Neural progenitor cell (in vitro differentiated cells): Measurements from ENCODE around the gene HPRT1. TPM values are rescaled to one million over a fixed set of nuclear protein-coding genes. Genes with fewer than 3 reads are reported as not detected.

Experiments used
- DNase-seq: peaks from one replicate; pipeline ENCODE4 v3.0.0-alpha.2; 2016; ENCODE audit warnings: low spot score
- H2AFZ ChIP-seq: fragments of 200-600 bp; sonication (generic); replicated peaks from 2 replicates; pipeline ENCODE4 v1.6.1; 2016; ENCODE audit warnings: antibody characterized with exemption
- H3F3A ChIP-seq: fragments of 200-600 bp; sonication (generic); 2 replicates; pipeline ENCODE4 v1.6.1; 2016; ENCODE audit warnings: antibody characterized with exemption, low read depth
- H3K27ac ChIP-seq: fragments of 200-600 bp; sonication (generic); 2 replicates; pipeline ENCODE4 v1.5.1; 2016; ENCODE audit warnings: mild to moderate bottlenecking
- H3K27me3 ChIP-seq: fragments of 200-600 bp; sonication (generic); 2 replicates; pipeline ENCODE4 v1.6.1; 2016; ENCODE audit warnings: mild to moderate bottlenecking, moderate library complexity
- H3K36me3 ChIP-seq: fragments of 200-600 bp; sonication (generic); 2 replicates; pipeline ENCODE4 v1.5.1; 2016
- H3K4me1 ChIP-seq: fragments of 200-600 bp; sonication (generic); 2 replicates; pipeline ENCODE4 v1.6.1; 2016; ENCODE audit warnings: mixed run types
- H3K4me2 ChIP-seq: fragments of 200-600 bp; sonication (generic); 2 replicates; pipeline ENCODE4 v1.6.1; 2016
- H3K4me3 ChIP-seq: fragments of 200-600 bp; sonication (generic); 2 replicates; pipeline ENCODE4 v1.5.1; 2016
- H3K79me2 ChIP-seq: fragments of 200-600 bp; sonication (generic); 2 replicates; pipeline ENCODE4 v1.6.1; 2016; ENCODE audit warnings: low read depth
- H3K9ac ChIP-seq: fragments of 200-600 bp; sonication (generic); 2 replicates; pipeline ENCODE4 v1.6.1; 2016
- H3K9me3 ChIP-seq: fragments of 200-600 bp; sonication (generic); 2 replicates; pipeline ENCODE4 v1.5.1; 2016; ENCODE audit warnings: low read depth
- H4K20me1 ChIP-seq: fragments of 200-600 bp; sonication (generic); 2 replicates; pipeline ENCODE4 v1.6.1; 2016; ENCODE audit warnings: low read depth
- H3K27ac Mint-ChIP-seq: 3 replicates; pipeline ENCODE4 v1.8.0; 2021; ENCODE audit warnings: mixed read lengths
- H3K27me3 Mint-ChIP-seq: 2 replicates; pipeline ENCODE4 v1.8.0; 2022; ENCODE audit warnings: low read depth, mild to moderate bottlenecking, inconsistent platforms, moderate library complexity, mixed read lengths; ENCODE audit not compliant: insufficient read depth
- H3K36me3 Mint-ChIP-seq: 3 replicates; pipeline ENCODE4 v1.8.0; 2021; ENCODE audit warnings: mixed read lengths
- H3K4me1 Mint-ChIP-seq: 3 replicates; pipeline ENCODE4 v1.8.0; 2021; ENCODE audit warnings: mixed read lengths
- H3K4me3 Mint-ChIP-seq: 3 replicates; pipeline ENCODE4 v1.8.0; 2021; ENCODE audit warnings: mild to moderate bottlenecking, moderate library complexity, mixed read lengths
- H3K9me3 Mint-ChIP-seq: 3 replicates; pipeline ENCODE4 v1.8.0; 2020; ENCODE audit warnings: mixed read lengths
- EZH2 ChIP-seq: fragments of 200-600 bp; sonication (generic); IDR thresholded peaks from 2 replicates; pipeline ENCODE4 v1.6.1; 2017; ENCODE audit warnings: antibody characterized with exemption, mild to moderate bottlenecking, moderate library complexity
- EZH2phosphoT487 ChIP-seq: fragments of 200-600 bp; sonication (generic); IDR thresholded peaks from 2 replicates; pipeline ENCODE4 v1.6.1; 2017; ENCODE audit warnings: antibody characterized with exemption
- total RNA-seq: library from RNA; depleted of rRNA; stranded (reverse); fragments of >200 nt; gene quantifications from 2 replicates; pipeline ENCODE4 v1.2.3, GENCODE V29; 2015; ENCODE audit warnings: low replicate concordance
- TF ChIP-seq, protein P1 (sequence below): fragments of 200-600 bp; sonication (generic); IDR thresholded peaks from 2 replicates; pipeline ENCODE4 v1.5.1; 2017; ENCODE audit warnings: antibody characterized with exemption, mild to moderate bottlenecking

HPRT1 gene, protein sequence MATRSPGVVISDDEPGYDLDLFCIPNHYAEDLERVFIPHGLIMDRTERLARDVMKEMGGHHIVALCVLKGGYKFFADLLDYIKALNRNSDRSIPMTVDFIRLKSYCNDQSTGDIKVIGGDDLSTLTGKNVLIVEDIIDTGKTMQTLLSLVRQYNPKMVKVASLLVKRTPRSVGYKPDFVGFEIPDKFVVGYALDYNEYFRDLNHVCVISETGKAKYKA
- total RNA-seq: 16.3 and 20.9 TPM in 2 replicates

DNA sequence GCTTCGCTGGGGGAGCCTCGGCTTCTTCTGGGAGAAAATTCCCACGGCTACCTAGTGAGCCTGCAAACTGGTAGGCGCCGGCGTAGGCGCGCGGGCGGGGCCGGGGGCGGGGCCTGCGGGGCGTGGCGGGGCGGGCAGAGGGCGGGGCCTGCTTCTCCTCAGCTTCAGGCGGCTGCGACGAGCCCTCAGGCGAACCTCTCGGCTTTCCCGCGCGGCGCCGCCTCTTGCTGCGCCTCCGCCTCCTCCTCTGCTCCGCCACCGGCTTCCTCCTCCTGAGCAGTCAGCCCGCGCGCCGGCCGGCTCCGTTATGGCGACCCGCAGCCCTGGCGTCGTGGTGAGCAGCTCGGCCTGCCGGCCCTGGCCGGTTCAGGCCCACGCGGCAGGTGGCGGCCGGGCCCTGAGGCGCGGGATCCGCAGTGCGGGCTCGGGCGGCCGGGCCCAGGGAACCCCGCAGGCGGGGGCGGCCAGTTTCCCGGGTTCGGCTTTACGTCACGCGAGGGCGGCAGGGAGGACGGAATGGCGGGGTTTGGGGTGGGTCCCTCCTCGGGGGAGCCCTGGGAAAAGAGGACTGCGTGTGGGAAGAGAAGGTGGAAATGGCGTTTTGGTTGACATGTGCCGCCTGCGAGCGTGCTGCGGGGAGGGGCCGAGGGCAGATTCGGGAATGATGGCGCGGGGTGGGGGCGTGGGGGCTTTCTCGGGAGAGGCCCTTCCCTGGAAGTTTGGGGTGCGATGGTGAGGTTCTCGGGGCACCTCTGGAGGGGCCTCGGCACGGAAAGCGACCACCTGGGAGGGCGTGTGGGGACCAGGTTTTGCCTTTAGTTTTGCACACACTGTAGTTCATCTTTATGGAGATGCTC, at the start of gene HPRT1:
HPRT1 (plus strand) TSS at position 161 of the 857 bp plus-strand sequence; CDS start at position 308, 147 bp downstream.
- H3K27me3 ChIP-seq: no peaks in the 10 kb centered on the region
- Mint-ChIP-seq H3K36me3 (peaks cover 5% of the 10 kb centered on the region), H3K9me3 (no peaks in the 10 kb centered on the region), H3K27ac (peak within 1 kb of the TSS; percentile 53), H3K4me3 (peak within 1 kb of the TSS; percentile 95), H3K4me1 (peaks cover 16% of the 10 kb centered on the region), H3K27me3 (peaks cover 2% of the 10 kb centered on the region)
- H3F3A ChIP-seq: no peaks in the 10 kb centered on the region
- no peaks in the 10 kb centered on the region for H3K36me3 ChIP-seq
- H3K9me3 ChIP-seq: peaks cover 3% of the 10 kb centered on the region
- peak within 1 kb of the TSS; percentile 28 for H3K9ac ChIP-seq
- H2AFZ ChIP-seq: peak within 1 kb of the TSS; percentile 52
- peaks cover 50% of the 10 kb centered on the region for H3K79me2 ChIP-seq
- H3K4me1 ChIP-seq: no peaks in the 10 kb centered on the region
- peaks cover 5% of the 10 kb centered on the region for H4K20me1 ChIP-seq
- H3K4me3 ChIP-seq: peak within 1 kb of the TSS; percentile 69
- no peak for TF ChIP-seq EZH2phosphoT487
- no peak for TF ChIP-seq EZH2
- TF ChIP-seq, protein P1, sequence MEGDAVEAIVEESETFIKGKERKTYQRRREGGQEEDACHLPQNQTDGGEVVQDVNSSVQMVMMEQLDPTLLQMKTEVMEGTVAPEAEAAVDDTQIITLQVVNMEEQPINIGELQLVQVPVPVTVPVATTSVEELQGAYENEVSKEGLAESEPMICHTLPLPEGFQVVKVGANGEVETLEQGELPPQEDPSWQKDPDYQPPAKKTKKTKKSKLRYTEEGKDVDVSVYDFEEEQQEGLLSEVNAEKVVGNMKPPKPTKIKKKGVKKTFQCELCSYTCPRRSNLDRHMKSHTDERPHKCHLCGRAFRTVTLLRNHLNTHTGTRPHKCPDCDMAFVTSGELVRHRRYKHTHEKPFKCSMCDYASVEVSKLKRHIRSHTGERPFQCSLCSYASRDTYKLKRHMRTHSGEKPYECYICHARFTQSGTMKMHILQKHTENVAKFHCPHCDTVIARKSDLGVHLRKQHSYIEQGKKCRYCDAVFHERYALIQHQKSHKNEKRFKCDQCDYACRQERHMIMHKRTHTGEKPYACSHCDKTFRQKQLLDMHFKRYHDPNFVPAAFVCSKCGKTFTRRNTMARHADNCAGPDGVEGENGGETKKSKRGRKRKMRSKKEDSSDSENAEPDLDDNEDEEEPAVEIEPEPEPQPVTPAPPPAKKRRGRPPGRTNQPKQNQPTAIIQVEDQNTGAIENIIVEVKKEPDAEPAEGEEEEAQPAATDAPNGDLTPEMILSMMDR: no peak
- peak within 1 kb of the TSS; percentile 21 for H3K27ac ChIP-seq
- DNase-seq: peak; percentile 90
- peak within 1 kb of the TSS; percentile 77 for H3K4me2 ChIP-seq

DNA sequence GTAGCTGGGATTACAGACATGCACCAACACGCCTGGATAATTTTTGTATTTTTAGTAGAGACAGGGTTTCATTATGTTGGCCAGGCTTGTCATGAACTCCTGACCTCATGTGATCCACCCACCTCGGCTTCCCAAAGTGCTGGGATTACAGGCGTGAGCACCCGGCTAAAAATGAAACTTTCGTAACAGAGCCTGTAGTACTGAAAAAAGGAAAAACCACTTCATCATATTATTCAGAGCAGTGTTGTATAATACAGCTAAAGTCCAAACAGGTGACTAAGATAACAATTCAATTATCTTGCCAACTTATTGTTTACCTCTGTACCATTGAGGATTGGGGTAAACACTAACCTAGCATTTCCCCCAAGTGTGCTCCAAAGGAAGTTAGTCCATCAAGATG, 43.9 kb upstream of the HPRT1 start:
- Mint-ChIP-seq H3K27me3 (no peaks in the 10 kb centered on the region), H3K9me3 (no peaks in the 10 kb centered on the region)
- no peaks in the 10 kb centered on the region for H3F3A ChIP-seq

DNA sequence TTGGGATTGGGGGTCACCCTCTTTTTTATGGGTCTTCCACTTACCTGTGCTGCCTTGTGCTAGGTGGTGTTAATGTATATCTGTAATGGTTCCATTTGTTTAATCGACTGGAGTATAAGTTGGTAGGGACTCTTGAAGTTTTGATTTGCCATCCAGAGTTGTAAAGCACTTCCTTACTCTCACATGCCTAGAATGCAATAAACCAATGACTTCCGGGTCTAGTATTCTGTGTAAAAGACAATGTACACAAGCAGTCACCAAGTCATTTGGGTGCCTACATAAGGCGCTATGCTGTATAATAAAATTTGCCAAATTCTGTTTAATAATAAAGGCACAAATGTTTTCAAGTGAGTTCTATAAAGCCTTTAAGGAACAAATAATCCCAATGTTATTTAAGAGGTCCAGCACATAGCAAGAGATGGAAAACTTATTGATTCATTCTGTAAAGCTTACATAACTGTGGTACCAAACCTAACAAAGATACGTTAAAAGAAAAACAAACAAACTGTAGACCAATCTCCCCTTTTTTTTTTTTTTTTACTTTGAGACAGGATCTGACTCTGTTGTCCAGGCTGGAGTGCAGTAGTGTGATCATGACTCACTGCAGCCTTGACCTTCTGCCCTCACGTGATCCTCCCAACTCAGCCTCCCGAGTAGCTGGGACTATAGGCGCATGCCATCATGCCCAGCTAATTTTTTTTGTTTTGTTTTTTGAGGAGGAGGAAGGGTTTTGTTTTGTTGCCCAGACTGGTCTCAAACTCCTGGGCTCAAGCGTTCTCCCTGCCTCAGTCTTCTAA, 41.5 kb upstream of the HPRT1 start:
- TF ChIP-seq, protein P1: no peak
- TF ChIP-seq EZH2phosphoT487 (no peak), EZH2 (no peak)
- H3K4me3 Mint-ChIP-seq: no peak overlapping the region
- H2AFZ ChIP-seq: no peak overlapping the region
- H3F3A ChIP-seq: no peaks in the 10 kb centered on the region
- no peak for DNase-seq
- H3K9me3 Mint-ChIP-seq: no peaks in the 10 kb centered on the region
- no peaks in the 10 kb centered on the region for H3K9me3 ChIP-seq
- H3K4me1 Mint-ChIP-seq: no peaks in the 10 kb centered on the region
- no peak overlapping the region for H3K27ac ChIP-seq
- H3K36me3 Mint-ChIP-seq: peaks cover 22% of the 10 kb centered on the region
- H3K27ac Mint-ChIP-seq: no peak overlapping the region
- H3K36me3 ChIP-seq: peaks cover 25% of the 10 kb centered on the region
- H3K27me3 ChIP-seq: no peaks in the 10 kb centered on the region
- H3K4me2 ChIP-seq: no peak overlapping the region
- H4K20me1 ChIP-seq: no peaks in the 10 kb centered on the region
- H3K4me3 ChIP-seq: no peak overlapping the region
- H3K79me2 ChIP-seq: no peaks in the 10 kb centered on the region
- H3K9ac ChIP-seq: no peak overlapping the region
- no peaks in the 10 kb centered on the region for H3K27me3 Mint-ChIP-seq
- H3K4me1 ChIP-seq: no peaks in the 10 kb centered on the region

More for the DNA sequence above, 43.9 kb upstream of the HPRT1 start:
- no peak overlapping the region for H3K27ac ChIP-seq
- no peak overlapping the region for H3K4me2 ChIP-seq
- H3K9ac ChIP-seq: no peak overlapping the region
- Mint-ChIP-seq H3K27ac (no peak overlapping the region), H3K36me3 (peaks cover 24% of the 10 kb centered on the region), H3K4me1 (no peaks in the 10 kb centered on the region), H3K4me3 (no peak overlapping the region)
- no peaks in the 10 kb centered on the region for H3K4me1 ChIP-seq
- no peaks in the 10 kb centered on the region for H3K79me2 ChIP-seq
- no peak overlapping the region for H2AFZ ChIP-seq
- peaks cover 24% of the 10 kb centered on the region for H3K36me3 ChIP-seq
- TF ChIP-seq, protein P1: no peak
- no peak for TF ChIP-seq EZH2
- no peak for TF ChIP-seq EZH2phosphoT487
- H4K20me1 ChIP-seq: no peaks in the 10 kb centered on the region
- no peaks in the 10 kb centered on the region for H3K9me3 ChIP-seq
- H3K4me3 ChIP-seq: no peak overlapping the region
- no peak for DNase-seq
- no peaks in the 10 kb centered on the region for H3K27me3 ChIP-seq
